Activated CD8-positive, alpha-beta memory T cell treated with anti-CD3 and anti-CD28 coated beads for 4 hours (primary cell): ENCODE data around the gene PPIF.
"Not testable (repeated sequence)": the region's sequence is repeated elsewhere in the genome, so short reads cannot be mapped to it uniquely, and the experiment has no call there.

Experiments used
- DNase-seq, 2 donors: peaks; one replicate each; pipeline ENCODE4 v3.0.0-alpha.2; 2020; ENCODE audit warnings: low read depth in 2 of 2

The PPIF gene

GRCh38 chr10:79331709-79332108, 15.6 kb upstream of the PPIF start:
- DNase-seq: peak; percentile 54 to 72

DNA sequence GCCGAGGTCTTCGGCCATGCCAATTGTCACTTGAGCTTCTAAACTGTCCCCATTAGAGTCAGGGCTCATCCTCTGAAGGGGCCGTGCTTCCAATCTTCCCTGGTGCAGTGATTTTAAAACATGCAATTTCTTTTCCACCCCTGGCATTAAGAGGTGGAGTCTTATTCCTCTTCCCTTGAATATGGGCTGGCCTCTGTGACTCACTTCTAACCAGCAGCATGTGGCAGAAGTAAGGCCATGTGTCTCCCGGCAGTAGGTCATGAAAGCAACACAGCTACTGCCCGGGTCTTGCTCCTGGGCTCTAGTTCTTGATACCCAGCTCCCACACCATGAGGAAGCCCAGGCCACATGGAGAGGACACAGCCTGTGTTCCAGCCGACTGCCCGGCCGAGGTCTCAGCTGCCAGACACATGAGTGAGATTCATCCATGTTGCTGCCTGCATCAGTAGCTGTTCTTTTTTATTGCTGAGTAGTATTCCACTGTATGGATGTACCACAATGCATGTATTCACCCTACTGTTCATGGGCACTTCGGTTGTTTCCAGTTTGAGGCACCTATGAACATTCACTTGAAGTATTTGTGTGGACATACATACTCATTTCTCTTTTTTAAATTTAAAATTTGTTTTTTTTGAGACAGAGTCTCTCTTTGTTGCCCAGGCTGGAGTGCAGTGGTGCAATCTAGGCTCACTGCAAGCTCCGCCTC, 14.5 kb upstream of the PPIF start:
- not testable (repeated sequence) for DNase-seq

DNA sequence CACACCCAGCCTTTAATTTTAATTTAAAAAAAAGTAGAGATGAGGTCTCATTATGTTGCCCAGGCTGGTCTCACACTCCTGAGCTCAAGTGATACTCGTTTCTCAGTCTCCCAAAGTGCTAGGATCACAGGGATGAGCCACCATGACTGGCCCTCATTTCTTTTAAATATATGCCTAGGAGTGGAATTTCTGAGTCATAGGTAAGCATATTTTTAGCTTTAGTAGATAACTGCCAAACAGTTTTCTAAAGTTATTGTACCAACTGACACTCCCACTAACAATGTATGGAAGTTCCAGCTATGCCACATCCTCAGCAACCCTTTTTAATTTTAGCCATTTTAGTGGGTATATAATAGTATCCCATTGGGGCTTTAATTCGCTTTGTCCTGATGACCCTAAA, 13.8 kb upstream of the PPIF start:
- DNase-seq: no peak

GRCh38 chr10:79334573-79334972, 12.7 kb upstream of the PPIF start:
- no peak for DNase-seq

- no peak for DNase-seq
Observed at GRCh38 chr10:79335094-79335469, 12.2 kb upstream of the PPIF start.

DNA sequence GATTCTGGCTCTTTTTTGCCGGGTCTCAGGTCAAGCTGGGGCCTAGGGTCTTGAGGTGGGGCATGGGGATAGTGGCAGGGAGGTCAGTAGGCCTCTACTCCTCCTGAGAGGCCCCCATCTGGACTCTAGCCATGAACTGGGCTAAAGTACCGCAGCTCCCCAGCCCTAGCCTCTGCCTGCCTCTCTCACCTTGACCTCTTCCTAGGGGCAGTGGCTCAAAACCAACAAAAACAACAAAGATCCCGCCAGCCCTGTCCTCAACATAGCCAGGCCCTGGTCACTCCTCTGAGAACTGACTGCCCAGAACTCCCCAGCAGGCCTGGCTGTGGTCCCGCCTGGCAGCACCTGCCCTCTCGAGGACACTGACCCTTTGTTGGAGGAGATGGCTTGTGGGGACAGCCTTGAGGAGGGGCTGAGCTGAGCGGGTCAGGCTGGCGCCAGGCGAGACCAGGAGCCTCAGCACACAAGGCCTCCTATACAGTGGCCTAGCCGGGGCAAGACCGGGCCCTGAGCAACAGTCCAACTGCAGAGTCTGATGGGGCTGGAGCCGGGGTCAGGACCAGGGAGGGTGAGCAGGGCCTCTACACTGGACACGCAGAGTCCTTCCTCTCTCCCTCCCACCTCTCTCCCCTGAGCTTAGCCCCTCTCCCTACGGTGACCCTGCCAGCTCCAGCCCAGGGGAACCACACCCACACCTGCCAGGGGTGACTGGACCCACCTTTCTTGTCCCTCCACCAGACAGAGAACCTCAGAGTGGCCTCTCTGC, 11.6 kb upstream of the PPIF start:
- DNase-seq: no peak

DNA sequence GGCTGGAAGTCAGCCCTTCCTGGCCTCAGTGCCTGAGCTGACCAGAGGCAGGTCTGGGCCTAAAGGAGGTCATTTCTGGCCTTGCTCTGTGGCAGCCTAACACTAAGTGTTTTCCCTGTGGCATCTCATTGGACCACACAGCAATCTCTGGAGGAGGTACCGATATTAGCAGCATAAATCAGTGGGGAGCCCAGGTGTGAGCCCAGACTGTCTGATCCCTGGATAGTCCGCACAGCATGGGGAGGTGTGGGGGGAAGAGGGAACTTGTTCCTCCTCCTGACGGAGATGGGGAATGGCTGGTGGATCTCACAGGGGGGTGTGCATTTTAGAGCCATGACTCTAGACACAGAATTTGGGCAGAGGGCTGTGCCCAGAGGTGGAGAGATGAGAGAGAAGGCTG, 11.0 kb upstream of the PPIF start:
- no peak for DNase-seq

DNA sequence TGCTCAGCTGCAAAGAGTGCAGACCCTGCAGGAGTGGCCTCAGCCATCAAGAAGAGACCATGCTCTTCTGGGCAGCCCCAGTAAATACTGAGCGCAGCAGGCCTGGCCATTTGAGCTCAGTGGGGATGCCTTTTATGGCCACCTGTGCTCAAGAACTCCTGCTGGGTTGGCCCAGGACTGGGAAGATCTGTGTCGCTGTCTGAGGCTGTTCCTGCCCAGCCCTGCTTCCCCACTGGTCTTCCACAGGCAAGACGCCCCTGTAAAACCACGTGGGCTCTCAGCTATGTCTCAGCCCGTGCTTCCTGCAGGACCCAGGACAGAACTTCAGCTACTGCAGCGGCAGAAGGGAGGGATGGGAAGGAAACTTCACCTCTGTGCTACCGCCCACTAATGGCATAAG, 10.5 kb upstream of the PPIF start:
- no peak for DNase-seq

GRCh38 chr10:79337783-79338469, 9.3 kb upstream of the PPIF start:
- DNase-seq: not testable (repeated sequence)

GRCh38 chr10:79339266-79339665, 8.0 kb upstream of the PPIF start:
- no peak for DNase-seq

- no peak for DNase-seq
Observed at GRCh38 chr10:79340646-79341244, 6.5 kb upstream of the PPIF start.

DNA sequence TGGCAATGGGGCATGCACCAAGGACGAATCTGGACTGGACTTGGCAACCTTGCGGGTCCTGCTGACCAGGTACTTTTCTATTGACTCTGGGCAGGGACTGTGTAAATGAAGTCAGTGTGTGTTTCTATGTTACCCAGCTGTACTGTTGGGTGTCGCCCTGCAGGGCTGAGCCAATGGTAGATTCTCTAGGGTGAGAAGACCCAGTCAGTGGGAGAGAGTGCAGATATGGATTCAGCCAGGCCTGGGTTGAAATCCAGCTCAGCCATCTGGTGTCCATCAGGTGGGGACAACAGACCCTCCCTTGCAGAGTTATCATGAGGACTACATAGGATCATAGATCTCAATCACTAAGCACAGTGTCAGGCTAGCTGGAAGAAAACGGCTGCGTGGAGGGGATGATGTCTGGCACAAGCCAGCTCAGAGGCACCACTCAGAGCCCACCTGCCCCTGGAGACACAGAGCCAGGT, 4.9 kb upstream of the PPIF start:
- no peak for DNase-seq

DNA sequence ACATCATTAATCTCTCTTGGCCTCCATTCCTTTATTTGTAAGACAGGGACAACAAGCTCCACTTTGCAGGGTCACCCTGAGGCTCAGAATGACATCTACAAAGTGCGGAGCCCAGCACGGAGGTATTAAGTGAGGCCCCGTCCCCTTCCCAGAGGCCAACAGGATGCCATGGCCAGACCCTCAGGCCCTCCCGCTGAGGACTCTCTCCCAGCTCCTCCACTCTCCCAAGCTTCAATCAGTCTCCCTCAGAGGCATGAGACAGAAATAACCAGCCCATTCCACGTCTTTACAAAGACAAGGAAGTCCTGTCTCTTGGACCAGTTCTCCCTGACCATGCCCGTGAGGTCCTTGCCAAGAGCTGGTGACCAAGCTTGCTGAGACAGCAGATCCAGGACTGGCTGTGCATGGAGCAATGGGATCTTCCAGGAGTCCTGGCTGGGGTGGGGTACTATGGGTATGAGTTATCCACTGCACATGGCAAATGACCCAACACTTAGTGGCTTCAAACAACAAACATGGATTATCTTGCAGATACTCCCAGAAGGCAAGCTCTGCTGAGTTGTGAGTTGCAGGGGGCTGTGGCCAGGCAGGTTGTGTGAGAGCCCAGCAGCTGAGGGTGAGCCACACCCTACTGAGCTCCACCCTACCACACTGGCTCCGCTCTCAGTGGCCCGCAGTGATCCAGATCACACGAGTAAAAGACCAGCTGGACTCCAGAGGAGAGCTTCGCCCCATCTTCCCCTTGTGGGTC, 4.3 kb upstream of the PPIF start:
- DNase-seq: no peak

DNA sequence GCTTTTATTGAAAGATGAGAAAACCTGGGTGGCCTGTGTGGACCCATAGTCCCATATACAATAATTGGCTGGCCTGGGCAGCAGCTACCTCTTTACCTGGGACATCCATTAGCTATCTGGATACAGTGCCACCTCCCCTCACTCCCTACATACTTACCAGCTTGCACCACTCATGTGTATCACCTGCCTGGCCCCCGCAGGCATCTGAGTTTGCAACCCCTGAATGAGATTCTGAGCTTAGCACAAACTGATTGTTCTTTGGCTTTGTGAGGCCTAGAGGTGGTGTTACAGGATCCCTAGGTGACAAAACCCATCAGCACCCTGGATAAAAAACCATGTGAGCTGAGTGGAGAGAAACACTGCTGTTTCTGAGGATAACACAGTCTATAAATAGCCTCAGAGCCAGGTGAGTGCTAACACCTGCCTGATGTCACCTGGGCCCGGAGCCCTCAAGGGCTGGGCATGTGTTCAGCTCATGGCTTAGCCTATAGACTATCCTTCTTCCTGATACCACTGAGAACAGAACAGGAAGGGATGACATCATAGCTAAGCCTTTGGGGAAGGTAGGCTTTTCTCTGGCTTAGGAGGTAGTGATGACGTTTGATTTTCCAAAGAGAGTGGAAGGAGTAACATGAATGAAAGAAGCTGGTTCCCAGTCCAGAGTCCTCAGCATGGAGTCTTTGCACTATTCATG, 2.6 kb upstream of the PPIF start:
- no peak for DNase-seq

- DNase-seq: no peak
Observed at GRCh38 chr10:79345241-79346011, 1.8 kb upstream of the PPIF start.

DNA sequence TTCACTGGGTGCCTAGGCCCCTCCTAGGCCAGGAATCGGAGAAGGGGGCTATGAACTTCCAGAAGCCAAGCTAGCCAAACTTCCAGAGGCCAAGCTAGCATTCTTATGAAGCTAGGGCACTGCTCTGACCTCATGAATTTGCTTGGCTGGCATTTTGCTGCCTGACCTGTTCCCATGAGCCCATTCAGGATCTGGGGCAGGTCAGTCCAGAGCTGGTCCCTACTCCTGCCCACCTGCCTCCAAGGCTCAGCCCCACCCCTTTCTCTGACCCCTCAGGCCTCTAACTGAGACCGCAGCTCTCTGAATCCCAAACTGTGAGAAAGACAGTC, 1.3 kb upstream of the PPIF start:
- no peak for DNase-seq

GRCh38 chr10:79346388-79347225, 662 bp upstream of the PPIF start:
- DNase-seq: no peak

GRCh38 chr10:79347894-79348639, 798 bp downstream of the PPIF start:
- peak; percentile 52 to 60 for DNase-seq

DNA sequence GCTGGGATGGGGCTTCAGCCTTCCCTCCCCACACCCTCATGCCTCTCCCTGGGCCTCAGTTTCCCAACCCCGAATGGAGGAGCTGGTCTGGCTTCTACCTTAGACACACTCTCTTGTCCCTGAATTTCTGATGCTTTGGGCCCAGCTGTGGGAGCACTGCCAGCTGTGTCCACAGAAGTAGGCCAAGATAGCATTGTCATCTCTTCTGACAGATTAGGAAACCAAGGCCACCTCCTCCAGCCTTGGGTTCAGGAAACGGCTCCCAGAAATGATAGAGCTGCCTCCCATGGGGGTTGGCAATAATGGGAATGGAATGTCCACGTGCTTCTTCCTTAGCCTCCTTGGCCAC, 1.3 kb downstream of the PPIF start:
- DNase-seq: no peak
